ENCODE measurements around the gene RETN. TPM values are rescaled to one million over a fixed set of nuclear protein-coding genes. Genes with fewer than 3 reads are reported as not detected.

Gene RETN
- total RNA-seq, 1 donor from 2014 or later: not detected

- H3K4me2 ChIP-seq (ENCODE audit: low read length): no peak overlapping the region
- peaks cover 17% of the 10 kb centered on the region for H4K20me1 ChIP-seq (ENCODE audit: insufficient read depth, low read length)
- H3K36me3 ChIP-seq (ENCODE audit: insufficient read depth, low read length): peaks cover 4% of the 10 kb centered on the region
- H3K4me1 ChIP-seq (ENCODE audit: insufficient read depth, low read length): peaks cover 5% of the 10 kb centered on the region
- Mint-ChIP-seq H3K27ac (ENCODE audit: unreplicated experiment) (no peak overlapping the region), H3K4me1 (ENCODE audit: low read depth, unreplicated experiment) (peaks cover 5% of the 10 kb centered on the region), H3K9me3 (ENCODE audit: unreplicated experiment) (peaks cover 1% of the 10 kb centered on the region), H3K27me3 (ENCODE audit: low read depth, unreplicated experiment) (no peaks in the 10 kb centered on the region), H3K4me3 (ENCODE audit: unreplicated experiment) (no peak overlapping the region), H3K36me3 (ENCODE audit: low read depth, unreplicated experiment) (peaks cover 13% of the 10 kb centered on the region)
- H3K4me3 ChIP-seq (ENCODE audit: insufficient read depth, low read depth, low read length): no peak overlapping the region
- no peak for DNase-seq (ENCODE audit: low read depth)
- TF ChIP-seq, protein P1, sequence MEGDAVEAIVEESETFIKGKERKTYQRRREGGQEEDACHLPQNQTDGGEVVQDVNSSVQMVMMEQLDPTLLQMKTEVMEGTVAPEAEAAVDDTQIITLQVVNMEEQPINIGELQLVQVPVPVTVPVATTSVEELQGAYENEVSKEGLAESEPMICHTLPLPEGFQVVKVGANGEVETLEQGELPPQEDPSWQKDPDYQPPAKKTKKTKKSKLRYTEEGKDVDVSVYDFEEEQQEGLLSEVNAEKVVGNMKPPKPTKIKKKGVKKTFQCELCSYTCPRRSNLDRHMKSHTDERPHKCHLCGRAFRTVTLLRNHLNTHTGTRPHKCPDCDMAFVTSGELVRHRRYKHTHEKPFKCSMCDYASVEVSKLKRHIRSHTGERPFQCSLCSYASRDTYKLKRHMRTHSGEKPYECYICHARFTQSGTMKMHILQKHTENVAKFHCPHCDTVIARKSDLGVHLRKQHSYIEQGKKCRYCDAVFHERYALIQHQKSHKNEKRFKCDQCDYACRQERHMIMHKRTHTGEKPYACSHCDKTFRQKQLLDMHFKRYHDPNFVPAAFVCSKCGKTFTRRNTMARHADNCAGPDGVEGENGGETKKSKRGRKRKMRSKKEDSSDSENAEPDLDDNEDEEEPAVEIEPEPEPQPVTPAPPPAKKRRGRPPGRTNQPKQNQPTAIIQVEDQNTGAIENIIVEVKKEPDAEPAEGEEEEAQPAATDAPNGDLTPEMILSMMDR (IDR thresholded peaks at IDR 0.05; ENCODE audit: insufficient read depth, low read depth, low read length): no peak
- no peak for TF ChIP-seq EZH2 (IDR thresholded peaks at IDR 0.05; ENCODE audit: insufficient read depth, low read length)
- no peak overlapping the region for H3K27ac ChIP-seq (ENCODE audit: low read depth, low read length)
- H3K9me3 ChIP-seq (ENCODE audit: insufficient read depth, low read depth, low read length): no peaks in the 10 kb centered on the region
- H3K27me3 ChIP-seq (ENCODE audit: insufficient read depth, low read length): no peaks in the 10 kb centered on the region
- no peak overlapping the region for H2AFZ ChIP-seq (ENCODE audit: low read depth, low read length)
- H3K79me2 ChIP-seq (ENCODE audit: insufficient read depth, low read length): peaks cover 38% of the 10 kb centered on the region
- FAIRE-seq: no peak
- no peak overlapping the region for H3K9ac ChIP-seq (ENCODE audit: low read length)
These were observed 44.9 kb upstream of the RETN start for GRCh38 chr19:7623725-7624603.

GRCh38 chr19:7624810-7625209 is 44.0 kb upstream of the RETN start:
- TF ChIP-seq, protein P1 (IDR thresholded peaks at IDR 0.05; ENCODE audit: insufficient read depth, low read depth, low read length): no peak
- TF ChIP-seq EZH2 (IDR thresholded peaks at IDR 0.05; ENCODE audit: insufficient read depth, low read length): no peak
- H3K9me3 Mint-ChIP-seq (ENCODE audit: unreplicated experiment): peaks cover 1% of the 10 kb centered on the region
- no peak for FAIRE-seq
- H3K9ac ChIP-seq (ENCODE audit: low read length): no peak overlapping the region
- no peaks in the 10 kb centered on the region for H3K27me3 ChIP-seq (ENCODE audit: insufficient read depth, low read length)
- H3K36me3 Mint-ChIP-seq (ENCODE audit: low read depth, unreplicated experiment): peaks cover 13% of the 10 kb centered on the region
- peaks cover 45% of the 10 kb centered on the region for H3K79me2 ChIP-seq (ENCODE audit: insufficient read depth, low read length)
- peaks cover 5% of the 10 kb centered on the region for H3K4me1 ChIP-seq (ENCODE audit: insufficient read depth, low read length)
- H3K4me3 ChIP-seq (ENCODE audit: insufficient read depth, low read depth, low read length): no peak overlapping the region
- H3K27ac Mint-ChIP-seq (ENCODE audit: unreplicated experiment): no peak overlapping the region
- no peak overlapping the region for H3K4me2 ChIP-seq (ENCODE audit: low read length)
- H3K4me1 Mint-ChIP-seq (ENCODE audit: low read depth, unreplicated experiment): peaks cover 5% of the 10 kb centered on the region
- H3K9me3 ChIP-seq (ENCODE audit: insufficient read depth, low read depth, low read length): no peaks in the 10 kb centered on the region
- H3K27ac ChIP-seq (ENCODE audit: low read depth, low read length): no peak overlapping the region
- peaks cover 17% of the 10 kb centered on the region for H4K20me1 ChIP-seq (ENCODE audit: insufficient read depth, low read length)
- DNase-seq (ENCODE audit: low read depth): no peak
- H2AFZ ChIP-seq (ENCODE audit: low read depth, low read length): no peak overlapping the region
- no peaks in the 10 kb centered on the region for H3K27me3 Mint-ChIP-seq (ENCODE audit: low read depth, unreplicated experiment)
- H3K36me3 ChIP-seq (ENCODE audit: insufficient read depth, low read length): peaks cover 4% of the 10 kb centered on the region
- H3K4me3 Mint-ChIP-seq (ENCODE audit: unreplicated experiment): no peak overlapping the region
